ENCODE measurements around the gene DDX24. TPM values are rescaled to one million over a fixed set of nuclear protein-coding genes. Genes with fewer than 3 reads are reported as not detected.

Gene DDX24
- total RNA-seq: 163 TPM
- long read RNA-seq, full-length matches to known transcripts: 117 of 143 reads
- long read RNA-seq, partial matches to known transcripts: 22 of 143 reads
- long read RNA-seq, other reads (novel, unspliced or antisense): 4 of 143 reads

GRCh38 chr14:94080621-94081385 lies at the start of gene DDX24, which contains the start of gene IFI27L1:
DDX24 (minus strand) TSS chr14:94081202; CDS start chr14:94079742, 1,460 bp downstream.
IFI27L1 (plus strand) TSS chr14:94081310; CDS start chr14:94096938, 15,628 bp downstream.
- Histone ChIP-seq H3K27ac (peak within 1 kb of the TSS; percentile 92), H3K9me3 (no peaks in the 10 kb centered on the region), H3K36me3 (peaks cover 21% of the 10 kb centered on the region), H3K4me1 (peaks cover 54% of the 10 kb centered on the region), H3K27me3 (ENCODE audit: low read depth) (no peaks in the 10 kb centered on the region), H3K4me3 (peak within 1 kb of the TSS; percentile 85)
- peak; percentile 98 for DNase-seq
- intact Hi-C loops (cut with DNase I): no loop called here
- peak; percentile 100 for ATAC-seq
- TF ChIP-seq CTCF (IDR thresholded peaks at IDR 0.05): no peak

- intact Hi-C loops (cut with DNase I): no loop called here
- peak overlapping the region; percentile 64 for H3K4me3 ChIP-seq
- peaks cover 8% of the 10 kb centered on the region for H3K4me1 ChIP-seq
- peak overlapping the region; percentile 69 for H3K27ac ChIP-seq
- no peak for TF ChIP-seq CTCF (IDR thresholded peaks at IDR 0.05)
- no peaks in the 10 kb centered on the region for H3K27me3 ChIP-seq (ENCODE audit: low read depth)
- ATAC-seq (peak; percentile 63 to 70), DNase-seq (no peak)
- H3K9me3 ChIP-seq: no peaks in the 10 kb centered on the region
- peaks cover 8% of the 10 kb centered on the region for H3K36me3 ChIP-seq
Observed at GRCh38 chr14:94129758-94130414, 48.9 kb upstream of the DDX24 start.

GRCh38 chr14:94129111-94129757 lies 48.2 kb upstream of the DDX24 start, which contains the start of gene IFI27L2:
IFI27L2 (minus strand) TSS chr14:94129604; CDS start chr14:94129564, 40 bp downstream.
- peak; percentile 77 for DNase-seq
- peak within 1 kb of the TSS; percentile 69 for H3K27ac ChIP-seq
- H3K36me3 ChIP-seq: peaks cover 8% of the 10 kb centered on the region
- peak; percentile 46 for TF ChIP-seq CTCF (IDR thresholded peaks at IDR 0.05)
- H3K4me1 ChIP-seq: peaks cover 8% of the 10 kb centered on the region
- peak; percentile 94 to 96 for ATAC-seq
- intact Hi-C loops (cut with DNase I): no loop called here
- peak within 1 kb of the TSS; percentile 64 for H3K4me3 ChIP-seq
- no peaks in the 10 kb centered on the region for H3K9me3 ChIP-seq
- no peaks in the 10 kb centered on the region for H3K27me3 ChIP-seq (ENCODE audit: low read depth)

GRCh38 chr14:94128216-94128839 lies 47.3 kb upstream of the DDX24 start:
- intact Hi-C loops (cut with DNase I): no loop called here
- H3K36me3 ChIP-seq: peaks cover 8% of the 10 kb centered on the region
- H3K9me3 ChIP-seq: no peaks in the 10 kb centered on the region
- peaks cover 8% of the 10 kb centered on the region for H3K4me1 ChIP-seq
- H3K27me3 ChIP-seq (ENCODE audit: low read depth): no peaks in the 10 kb centered on the region
- no peak for TF ChIP-seq CTCF (IDR thresholded peaks at IDR 0.05)
- H3K27ac ChIP-seq: no peak overlapping the region
- no peak for ATAC-seq
- H3K4me3 ChIP-seq: peak overlapping the region; percentile 64
- no peak for DNase-seq

- no peaks in the 10 kb centered on the region for H3K9me3 ChIP-seq
- DNase-seq: no peak
- TF ChIP-seq CTCF (IDR thresholded peaks at IDR 0.05): no peak
- intact Hi-C loops (cut with DNase I): no loop called here
- no peaks in the 10 kb centered on the region for H3K27me3 ChIP-seq (ENCODE audit: low read depth)
- H3K36me3 ChIP-seq: peaks cover 8% of the 10 kb centered on the region
- ATAC-seq: no peak
- H3K4me1 ChIP-seq: peaks cover 8% of the 10 kb centered on the region
- H3K27ac ChIP-seq: no peak overlapping the region
- H3K4me3 ChIP-seq: no peak overlapping the region
Observed at GRCh38 chr14:94127330-94127729, 46.3 kb upstream of the DDX24 start.
